Measurements from ENCODE around the gene TMEM37.
A peak's percentile ranks its signal among the peaks of the same experiment; 100 is the strongest.
"Not testable (repeated sequence)": the region's sequence is repeated elsewhere in the genome, so short reads cannot be mapped to it uniquely, and the experiment has no call there.

The TMEM37 gene

DNA sequence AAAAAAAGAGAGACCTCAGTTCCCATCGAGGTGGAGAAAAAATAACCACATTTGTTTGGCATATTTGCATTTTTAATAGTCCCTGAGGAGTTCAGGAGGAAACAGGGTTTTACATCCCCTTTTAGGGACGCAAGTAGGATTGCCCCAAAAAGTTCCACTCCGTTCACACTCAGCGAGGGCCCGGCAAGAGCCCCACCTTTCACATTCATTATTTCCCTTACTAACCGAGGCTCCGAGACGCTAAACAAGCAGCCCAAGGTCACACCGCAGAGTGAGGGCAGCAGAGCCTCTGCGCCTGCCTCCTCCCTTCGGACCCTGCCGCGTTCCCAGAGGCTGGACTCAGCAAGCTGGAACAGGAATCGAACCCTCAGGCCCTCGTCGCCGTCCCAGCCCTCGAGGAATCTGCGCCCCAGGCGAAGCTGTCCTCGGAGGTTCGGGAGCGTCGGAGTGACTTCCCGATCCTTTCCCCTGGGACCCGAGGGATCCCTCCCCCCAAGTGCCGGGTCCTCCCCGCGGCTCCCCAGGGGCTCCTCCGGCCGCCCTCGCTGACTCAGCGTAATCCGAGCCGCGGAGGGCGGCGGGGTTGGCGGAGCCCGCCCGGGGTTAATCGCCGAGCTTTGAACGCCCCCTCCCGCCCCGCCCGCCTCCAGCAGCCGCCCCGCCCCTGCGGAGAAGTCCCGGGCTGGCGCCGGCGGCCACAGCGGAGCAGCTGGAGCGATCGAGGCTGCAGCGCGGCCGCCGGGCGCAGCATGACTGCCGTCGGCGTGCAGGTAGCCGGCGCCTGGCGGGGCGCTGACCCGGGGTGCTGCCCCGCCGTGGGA is at the start of gene TMEM37:
Gene TMEM37, plus strand, starts transcription at position 700 of the 821 bp plus-strand sequence. Its CDS starts 50 bp downstream, at position 750.
- peak; percentile 64 for DNase-seq (ENCODE audit: low spot score)

DNA sequence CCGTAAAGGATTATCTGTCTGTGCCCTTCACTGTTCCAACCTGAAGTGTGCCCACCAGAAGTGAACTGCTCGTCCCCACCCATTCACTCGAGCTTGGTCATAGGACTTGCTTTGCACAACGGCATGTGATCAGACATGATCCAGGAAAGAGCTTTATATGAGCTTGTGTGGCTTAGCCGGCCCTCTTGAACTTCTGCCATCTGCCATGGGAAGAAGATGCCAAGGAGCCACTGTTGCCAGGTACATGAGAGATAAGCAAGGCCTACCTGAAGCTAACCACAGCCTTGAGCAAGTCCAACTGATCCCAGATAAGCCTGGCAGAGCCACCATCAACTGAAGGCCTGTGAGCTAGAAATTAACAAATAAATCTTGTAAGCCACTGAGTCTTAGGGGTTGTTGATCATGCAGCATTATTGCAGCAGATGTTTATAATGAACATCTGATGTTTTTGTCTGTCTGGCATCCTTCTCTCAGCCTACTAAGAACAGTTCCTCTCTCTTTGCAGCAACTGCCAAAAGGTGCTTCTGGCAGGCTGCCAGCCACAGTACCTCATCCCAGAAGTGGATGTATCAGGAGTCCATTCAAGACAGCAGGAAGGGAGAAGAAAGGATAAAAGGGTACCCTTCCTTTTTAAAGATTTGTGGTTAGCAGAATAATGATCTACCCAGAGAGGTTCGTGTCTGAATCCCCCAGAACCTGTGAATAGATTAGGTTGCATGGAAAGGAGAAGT is 48.1 kb upstream of the TMEM37 start:
- no peak for DNase-seq (ENCODE audit: low spot score)

GRCh38 chr2:119384971-119385370 is 46.7 kb upstream of the TMEM37 start:
- no peak for DNase-seq (ENCODE audit: low spot score)

- DNase-seq (ENCODE audit: low spot score) = no peak
Observed at GRCh38 chr2:119385466-119385865, 46.2 kb upstream of the TMEM37 start.

- peak; percentile 63 for DNase-seq (ENCODE audit: low spot score)
Observed at GRCh38 chr2:119387381-119388129, 44.1 kb upstream of the TMEM37 start.

DNA sequence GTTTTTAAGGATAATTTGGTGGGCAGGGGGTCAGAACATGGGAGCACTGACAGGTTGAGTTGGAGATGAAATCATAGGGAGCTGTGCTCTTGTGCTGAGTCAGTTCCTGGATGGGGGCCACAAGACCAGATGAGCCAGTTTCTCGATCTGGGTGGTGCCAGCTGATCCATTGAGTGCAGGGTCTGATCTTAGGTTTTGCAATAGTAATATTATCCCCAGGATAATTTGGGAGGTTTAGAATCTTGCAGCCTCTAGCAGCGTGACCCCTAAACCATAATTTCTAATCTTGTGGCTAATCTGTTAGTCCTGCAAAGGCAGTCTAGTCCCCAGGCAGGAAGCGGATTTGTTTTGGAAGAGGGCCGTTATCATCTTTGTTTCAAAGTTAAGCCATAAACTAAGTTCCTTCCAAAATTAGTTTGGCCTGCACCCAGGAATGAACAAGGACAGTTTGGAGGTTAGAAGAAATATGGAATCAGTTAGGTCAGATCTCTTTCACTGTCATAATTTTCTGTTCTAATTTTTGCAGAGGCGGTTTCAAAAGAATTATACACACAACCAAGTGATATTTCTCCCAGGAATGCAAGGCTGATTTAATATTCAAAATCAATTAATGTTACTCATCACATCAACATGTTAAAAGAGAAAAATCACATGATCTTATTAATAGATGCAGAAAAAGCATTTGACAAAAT is 41.9 kb upstream of the TMEM37 start:
- DNase-seq (ENCODE audit: low spot score) = no peak

DNA sequence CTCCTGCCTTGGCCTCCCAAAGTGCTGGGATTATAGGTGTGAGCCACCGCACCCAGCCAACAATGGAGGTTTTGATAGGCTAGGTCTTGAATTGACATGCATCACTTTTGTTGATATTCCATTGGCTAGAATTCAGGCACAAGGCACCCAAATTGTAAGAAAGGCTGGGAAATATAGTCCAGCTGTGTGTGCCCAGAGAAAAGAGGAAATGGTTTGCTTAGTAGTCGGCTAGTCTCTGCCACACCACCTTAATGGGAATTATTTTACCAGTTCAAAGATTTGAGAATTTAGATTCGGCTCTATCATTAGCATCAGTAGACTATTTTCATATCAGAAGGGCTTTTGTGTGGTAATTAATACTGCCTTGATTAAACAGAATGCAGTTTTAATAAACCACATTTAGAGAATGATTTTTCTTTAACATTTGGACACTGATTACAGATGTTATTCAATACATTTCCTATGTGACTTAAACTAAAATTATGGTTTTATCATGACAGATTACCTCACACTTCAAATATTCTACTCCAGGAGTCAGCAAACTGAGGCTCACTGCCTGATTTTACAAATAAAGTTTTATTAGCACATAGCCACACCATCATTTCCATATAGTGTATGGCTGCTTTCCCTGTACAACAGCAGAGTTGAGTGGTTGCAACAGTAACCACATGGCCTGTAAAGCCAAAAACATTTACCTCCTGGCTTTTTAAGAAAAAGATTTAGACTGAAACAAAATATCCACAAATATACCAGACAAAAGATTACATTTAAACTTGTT is 37.5 kb upstream of the TMEM37 start:
- DNase-seq (ENCODE audit: low spot score) = no peak

GRCh38 chr2:119397196-119397595 is 34.5 kb upstream of the TMEM37 start:
- no peak for DNase-seq (ENCODE audit: low spot score)

DNA sequence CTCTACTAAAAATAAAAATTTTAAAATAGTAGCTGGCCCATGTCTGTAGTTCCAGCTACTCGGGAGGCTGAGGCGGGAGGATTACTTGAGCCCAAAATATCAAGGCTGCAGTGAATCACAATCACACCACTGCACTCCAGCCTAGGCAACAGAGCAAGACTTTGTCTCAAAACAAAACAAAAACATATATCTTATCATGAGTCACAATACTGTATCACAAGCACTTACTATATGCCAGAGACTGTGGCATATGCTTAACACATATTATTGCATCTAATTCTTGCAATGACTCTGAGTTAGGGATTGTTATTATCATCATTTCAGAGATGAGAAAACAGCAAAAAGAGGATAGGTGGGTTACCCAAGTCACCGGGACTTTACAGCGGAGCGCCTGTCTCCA is 29.5 kb upstream of the TMEM37 start:
- DNase-seq (ENCODE audit: low spot score) = no peak

DNA sequence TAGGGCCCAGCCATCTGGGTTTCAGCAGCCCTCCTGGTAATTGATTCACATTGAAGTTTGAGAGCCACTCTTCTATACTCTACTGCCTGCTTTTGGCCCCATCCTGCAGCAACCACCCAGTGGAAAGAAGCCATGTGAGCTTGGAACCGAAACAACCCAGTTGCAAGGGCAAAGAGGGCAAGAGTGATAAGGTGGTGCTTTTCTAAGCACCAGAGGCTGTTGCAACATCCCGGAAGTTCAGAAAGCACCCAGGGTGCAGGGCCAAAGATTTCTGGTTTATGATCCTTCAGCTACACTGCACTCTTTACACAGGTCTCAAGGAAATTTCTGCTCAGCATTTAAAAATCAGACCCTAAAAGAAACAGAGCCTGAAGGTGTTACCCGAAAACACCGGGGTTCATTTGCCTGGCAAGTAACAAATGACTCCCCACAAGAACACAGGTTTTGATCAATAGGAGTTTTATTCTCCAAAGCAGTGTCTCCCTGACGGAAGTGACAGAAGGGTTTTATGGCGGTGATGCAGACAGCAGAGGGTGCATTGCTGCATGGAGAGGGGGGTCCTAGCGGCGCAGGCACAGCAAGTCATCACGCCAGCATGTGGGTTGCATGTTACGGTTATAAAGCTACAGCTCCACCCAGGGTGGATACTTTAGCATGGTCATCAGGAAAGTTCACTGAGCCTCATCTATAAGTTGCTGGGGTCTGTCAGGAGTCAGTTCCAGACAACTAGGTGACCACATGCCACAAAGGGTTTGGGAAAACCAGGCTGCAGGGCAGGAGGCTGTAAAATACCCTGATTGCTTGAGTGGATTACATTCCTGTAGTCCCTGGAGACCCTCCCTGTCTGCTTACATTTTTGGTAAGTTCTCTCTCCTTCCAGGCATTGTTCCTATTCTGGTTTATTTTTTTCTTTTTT is 28.8 kb upstream of the TMEM37 start:
- no peak for DNase-seq (ENCODE audit: low spot score)

DNA sequence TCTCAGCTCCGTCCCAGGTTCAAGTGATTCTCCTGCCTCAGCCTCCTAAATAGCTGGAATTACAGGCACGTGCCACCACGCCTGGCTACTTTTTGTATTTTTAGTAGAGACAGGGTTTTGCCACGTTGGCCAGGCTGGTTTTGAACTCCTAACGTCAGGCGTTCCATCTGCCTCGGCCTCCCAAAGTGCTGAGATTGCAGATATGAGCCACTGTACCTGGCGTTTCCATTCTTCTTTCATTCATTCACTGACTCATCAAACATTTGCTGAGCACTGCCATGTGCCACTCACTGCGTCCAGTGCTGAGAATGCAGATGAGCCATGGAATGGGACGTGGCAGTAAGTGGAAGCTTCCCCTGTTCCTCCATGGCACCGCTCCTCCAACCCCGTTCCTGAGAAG is 28.0 kb upstream of the TMEM37 start:
- DNase-seq (ENCODE audit: low spot score) = not testable (repeated sequence)

- no peak for DNase-seq (ENCODE audit: low spot score)
Observed at GRCh38 chr2:119405151-119405550, 26.5 kb upstream of the TMEM37 start.

- DNase-seq (ENCODE audit: low spot score) = peak; percentile 61
Observed at GRCh38 chr2:119407430-119408220, 24.0 kb upstream of the TMEM37 start.

DNA sequence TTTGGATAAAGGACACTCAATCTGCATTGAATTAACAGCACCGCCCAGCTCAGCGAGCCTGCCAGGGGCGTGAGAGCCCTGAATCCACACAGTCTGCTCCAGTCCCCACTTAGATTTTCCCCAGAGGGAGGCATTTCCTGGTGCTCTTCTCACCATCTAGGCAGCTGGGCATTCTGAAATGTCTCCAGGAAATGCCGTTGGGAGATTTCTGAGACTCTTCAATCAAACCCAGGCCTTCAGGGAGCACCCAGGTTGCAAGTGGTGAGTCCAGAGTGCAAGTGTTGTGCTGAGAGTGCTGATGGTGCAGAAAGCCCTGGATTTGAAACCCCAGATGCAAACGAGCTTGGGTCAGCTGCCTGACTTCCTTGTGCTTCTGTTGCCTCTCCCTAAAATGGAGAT is 23.4 kb upstream of the TMEM37 start:
- no peak for DNase-seq (ENCODE audit: low spot score)

- no peak for DNase-seq (ENCODE audit: low spot score)
Observed at GRCh38 chr2:119409506-119409905, 22.1 kb upstream of the TMEM37 start.

GRCh38 chr2:119414894-119415293 is 16.8 kb upstream of the TMEM37 start:
- DNase-seq (ENCODE audit: low spot score) = no peak

- DNase-seq (ENCODE audit: low spot score) = no peak
Observed at GRCh38 chr2:119415630-119416029, 16.0 kb upstream of the TMEM37 start.

DNA sequence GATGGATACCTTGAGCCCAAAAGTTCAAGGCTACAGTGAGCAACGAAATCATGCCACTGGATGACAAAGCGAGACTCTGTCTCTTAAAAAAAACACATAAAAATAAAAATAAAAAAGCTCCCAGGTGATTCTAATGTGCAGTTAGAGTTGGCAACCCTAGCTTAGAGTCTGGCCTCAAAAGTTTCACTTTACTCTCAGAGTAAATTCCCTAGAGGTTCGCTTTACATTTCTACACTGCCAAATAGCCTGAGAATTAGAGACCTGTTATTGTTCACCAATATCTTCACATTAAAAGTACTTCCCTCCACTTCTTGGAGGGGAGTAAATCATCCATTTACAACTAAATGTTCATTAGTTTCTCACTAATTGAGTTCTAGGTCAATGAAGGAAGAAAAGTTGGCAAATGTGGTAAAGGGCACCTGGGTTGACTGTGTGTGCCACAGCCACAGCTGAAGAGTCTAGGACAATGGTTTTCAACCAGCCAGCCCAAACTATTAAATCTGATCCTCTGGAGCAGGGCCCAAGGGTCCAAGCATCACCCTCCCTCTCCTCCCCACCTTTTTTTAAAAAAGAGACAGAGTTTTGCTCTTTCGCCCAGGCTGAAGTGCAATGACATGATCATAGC is 15.2 kb upstream of the TMEM37 start:
- no peak for DNase-seq (ENCODE audit: low spot score)

DNA sequence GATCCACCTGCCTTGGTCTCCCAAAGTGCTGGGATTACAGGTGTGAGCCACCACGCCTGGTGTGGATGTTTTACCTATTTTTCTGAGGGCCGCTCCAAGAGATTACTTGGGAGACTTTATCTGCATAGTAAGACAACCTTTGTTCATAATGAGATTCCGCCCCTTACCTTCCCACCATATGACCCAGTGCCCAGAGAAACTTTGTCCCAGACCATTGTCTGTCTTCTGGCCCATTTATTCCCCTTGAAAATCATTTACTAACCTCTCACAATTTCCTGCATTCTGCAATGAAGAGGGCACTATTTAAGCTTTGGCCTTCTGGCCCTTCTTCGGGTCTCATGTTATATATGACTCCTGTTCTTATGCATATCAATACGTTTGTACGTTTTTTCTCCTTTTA is 13.7 kb upstream of the TMEM37 start:
- no peak for DNase-seq (ENCODE audit: low spot score)
